PC-3 (cell line): ENCODE measurements around the gene ERG28. TPM values are rescaled to one million over a fixed set of nuclear protein-coding genes. Genes with fewer than 3 reads are reported as not detected.

Experiments used
- ATAC-seq: fragments of 200-7000 bp; cut with Tn5 transposase; 2 replicates; pipeline ENCODE4 v1.9.1; 2020; ENCODE audit warnings: mild to moderate bottlenecking, moderate library complexity
- BruUV-seq: library from RNA; stranded (reverse); fragments of 400-500 nt; replicated peaks from 2 replicates; lab custom pipeline; 2021; lab: Mats Ljungman, UMichigan
- CTCF ChIA-PET: fragments of 300-600 bp; sonication (Branson Sonifier 250); formaldehyde crosslinking; loops from one replicate; lab custom pipeline; 2022; ENCODE audit warnings: antibody characterized with exemption; lab: Charles Lee
- POLR2A ChIA-PET: fragments of 300-600 bp; sonication (Branson Sonifier 250); formaldehyde crosslinking; loops from one replicate; lab custom pipeline; 2022; ENCODE audit warnings: antibody characterized with exemption; ENCODE audit not compliant: unreplicated experiment; lab: Charles Lee
- DNase-seq: peaks from one replicate; pipeline ENCODE4 v3.0.0-alpha.2; 2015
- H2AFZ ChIP-seq: fragments of 300-600 bp; sonication (generic); 2 replicates; pipeline ENCODE4 v1.6.0; 2016; ENCODE audit warnings: antibody characterized with exemption, low read length
- H3F3A ChIP-seq: fragments of 300-600 bp; sonication (generic); one replicate; pipeline ENCODE4 v1.6.0; 2017; ENCODE audit warnings: antibody characterized with exemption, low read length, control low read depth, mild to moderate bottlenecking; ENCODE audit not compliant: unreplicated experiment
- H3K27ac ChIP-seq: fragments of 300-600 bp; sonication (generic); 2 replicates; pipeline ENCODE4 v1.5.1; 2016; ENCODE audit warnings: mild to moderate bottlenecking, low read length
- H3K27me3 ChIP-seq: fragments of 300-600 bp; sonication (generic); 2 replicates; pipeline ENCODE4 v1.6.1; 2016; ENCODE audit warnings: low read length, mixed read lengths
- H3K36me3 ChIP-seq: fragments of 300-600 bp; sonication (generic); 2 replicates; pipeline ENCODE4 v1.6.1; 2016; ENCODE audit warnings: low read depth, mixed run types, low read length, mixed read lengths
- H3K4me1 ChIP-seq: fragments of 300-600 bp; sonication (generic); 2 replicates; pipeline ENCODE4 v1.5.1; 2016; ENCODE audit warnings: low read length; ENCODE audit not compliant: insufficient read depth
- H3K4me2 ChIP-seq: fragments of 300-600 bp; sonication (generic); 2 replicates; pipeline ENCODE4 v1.6.0; 2016; ENCODE audit warnings: low read length
- H3K4me3 ChIP-seq: fragments of 300-600 bp; sonication (generic); 2 replicates; pipeline ENCODE4 v1.5.1; 2016; ENCODE audit warnings: mild to moderate bottlenecking, low read length, mixed read lengths
- H3K79me2 ChIP-seq: fragments of 300-600 bp; sonication (generic); 2 replicates; pipeline ENCODE4 v1.6.1; 2017; ENCODE audit warnings: low read length, mixed read lengths
- H3K9ac ChIP-seq: fragments of 300-600 bp; sonication (generic); 2 replicates; pipeline ENCODE4 v1.6.0; 2016; ENCODE audit warnings: mild to moderate bottlenecking, low read length
- H3K9me2 ChIP-seq: fragments of 300-600 bp; sonication (generic); replicated peaks from 2 replicates; pipeline ENCODE4 v1.6.1; 2016; ENCODE audit warnings: mixed run types, low read length, mixed read lengths
- H3K9me3 ChIP-seq: fragments of 300-600 bp; sonication (generic); 2 replicates; pipeline ENCODE4 v1.6.1; 2016; ENCODE audit warnings: low read length, mixed read lengths
- H4K20me1 ChIP-seq: fragments of 300-600 bp; sonication (generic); 2 replicates; pipeline ENCODE4 v1.6.1; 2016; ENCODE audit warnings: low read length, mixed read lengths
- CTCF ChIP-seq: fragments of 300-600 bp; sonication (generic); conservative IDR thresholded peaks from 2 replicates; pipeline ENCODE4 v1.5.1; 2017; ENCODE audit warnings: antibody characterized with exemption, low read depth, mild to moderate bottlenecking, low read length
- EZH2 ChIP-seq: fragments of 300-600 bp; sonication (generic); IDR thresholded peaks from one replicate; pipeline ENCODE4 v1.6.1; 2017; ENCODE audit warnings: antibody characterized with exemption, mild to moderate bottlenecking, low read length; ENCODE audit not compliant: unreplicated experiment
- EZH2phosphoT487 ChIP-seq: fragments of 300-600 bp; sonication (generic); IDR thresholded peaks from 2 replicates; pipeline ENCODE4 v1.6.1; 2018; ENCODE audit warnings: mild to moderate bottlenecking, antibody characterized with exemption, low read length, borderline replicate concordance
- intact Hi-C: fragments of 100-400 bp; cut with micrococcal nuclease; formaldehyde crosslinking; loops from 2 replicates; pipeline ENCODE4 v1.9.0; 2023
- total RNA-seq: library from RNA; depleted of rRNA; stranded (reverse); fragments of >200 nt; gene quantifications from 2 replicates; pipeline ENCODE4 v1.2.3, GENCODE V29; 2014

ERG28 gene
- total RNA-seq, 1 experiment from 2014 or later, result 13.9 TPM

- no peak for DNase-seq
- intact Hi-C loops, result no loop called here
- H3K27ac ChIP-seq, result no peak overlapping the region
- H3K4me2 ChIP-seq, result no peak overlapping the region
- H3K27me3 ChIP-seq, result no peaks in the 10 kb centered on the region
- H3K36me3 ChIP-seq, result peaks cover 36% of the 10 kb centered on the region
- H3K9me3 ChIP-seq, result no peaks in the 10 kb centered on the region
- no peaks in the 10 kb centered on the region for H3K4me1 ChIP-seq
- H3K9me2 ChIP-seq, result no peaks in the 10 kb centered on the region
- no peaks in the 10 kb centered on the region for H3K79me2 ChIP-seq
- no peak for ATAC-seq
- H3K4me3 ChIP-seq, result no peak overlapping the region
- CTCF ChIA-PET, result no interaction called here
- H2AFZ ChIP-seq, result no peak overlapping the region
- POLR2A ChIA-PET, result no interaction called here
- no TSS peak for BruUV-seq
- H4K20me1 ChIP-seq, result no peaks in the 10 kb centered on the region
- no peak for TF ChIP-seq EZH2
- no peak for TF ChIP-seq CTCF
- TF ChIP-seq EZH2phosphoT487, result no peak
- no peaks in the 10 kb centered on the region for H3F3A ChIP-seq
- H3K9ac ChIP-seq, result no peak overlapping the region
Observed at GRCh38 chr14:75690010-75690409, 29.3 kb upstream of the ERG28 start.

GRCh38 chr14:75689012-75689411 lies 28.3 kb upstream of the ERG28 start:
- H3K27ac ChIP-seq, result no peak overlapping the region
- ChIA-PET CTCF (no interaction called here), POLR2A (no interaction called here)
- no peaks in the 10 kb centered on the region for H4K20me1 ChIP-seq
- H3F3A ChIP-seq, result no peaks in the 10 kb centered on the region
- H3K9me3 ChIP-seq, result no peaks in the 10 kb centered on the region
- H3K36me3 ChIP-seq, result peaks cover 35% of the 10 kb centered on the region
- H3K9me2 ChIP-seq, result no peaks in the 10 kb centered on the region
- H3K9ac ChIP-seq, result no peak overlapping the region
- no peak overlapping the region for H3K4me2 ChIP-seq
- no peak overlapping the region for H2AFZ ChIP-seq
- H3K27me3 ChIP-seq, result no peaks in the 10 kb centered on the region
- TF ChIP-seq CTCF (no peak), EZH2 (no peak), EZH2phosphoT487 (no peak)
- intact Hi-C loops, result no loop called here
- no peak overlapping the region for H3K4me3 ChIP-seq
- H3K4me1 ChIP-seq, result no peaks in the 10 kb centered on the region
- DNase-seq (no peak), ATAC-seq (no peak)
- no TSS peak for BruUV-seq
- no peaks in the 10 kb centered on the region for H3K79me2 ChIP-seq

GRCh38 chr14:75685910-75686309 lies 25.2 kb upstream of the ERG28 start:
- Histone ChIP-seq H3K4me1 (no peaks in the 10 kb centered on the region), H3K79me2 (no peaks in the 10 kb centered on the region), H3K9me2 (no peaks in the 10 kb centered on the region), H3K36me3 (peaks cover 31% of the 10 kb centered on the region; the same call in 1 of the 2 replicates), H3K4me3 (no peak overlapping the region), H3K27me3 (no peaks in the 10 kb centered on the region), H2AFZ (no peak overlapping the region), H3F3A (no peaks in the 10 kb centered on the region), H3K9me3 (no peaks in the 10 kb centered on the region), H3K9ac (no peak overlapping the region), H3K4me2 (no peak overlapping the region), H3K27ac (no peak overlapping the region), H4K20me1 (no peaks in the 10 kb centered on the region)
- ChIA-PET POLR2A (no interaction called here), CTCF (no interaction called here)
- no peak for TF ChIP-seq EZH2phosphoT487
- intact Hi-C loops, result no loop called here
- ATAC-seq (no peak), DNase-seq (no peak)
- BruUV-seq, result no TSS peak
